Cardiac muscle cell (in vitro differentiated cells and primary cell): Measurements from ENCODE around the gene PKHD1. TPM values are rescaled to one million over a fixed set of nuclear protein-coding genes. Genes with fewer than 3 reads are reported as not detected.
"Not testable (repeated sequence)": the region's sequence is repeated elsewhere in the genome, so short reads cannot be mapped to it uniquely, and the experiment has no call there.

Experiments used
- DNase-seq, 2 donors: peaks; one replicate each; pipeline versions ENCODE4 v3.0.0 to v3.0.0-alpha.2; 2010 to 2017; ENCODE audit warnings: low read depth in 1 of 2, low spot score in 1 of 2
- H3K27ac ChIP-seq: fragments of 200-600 bp; sonication (generic); 2 replicates; pipeline ENCODE4 v1.5.1; 2016
- H3K27me3 ChIP-seq: fragments of 200-600 bp; sonication (generic); 2 replicates; pipeline ENCODE4 v1.6.0; 2016; ENCODE audit warnings: control low read depth
- H3K36me3 ChIP-seq: fragments of 200-600 bp; sonication (generic); 2 replicates; pipeline ENCODE4 v1.5.1; 2016; ENCODE audit warnings: control low read depth
- H3K4me1 ChIP-seq: fragments of 200-600 bp; sonication (generic); 2 replicates; pipeline ENCODE4 v1.8.1; 2017; ENCODE audit warnings: low read depth, mild to moderate bottlenecking, mixed run types
- H3K4me3 ChIP-seq: fragments of 200-600 bp; sonication (generic); 2 replicates; pipeline ENCODE4 v1.5.1; 2016; ENCODE audit warnings: mild to moderate bottlenecking
- H3K9me3 ChIP-seq: fragments of 200-600 bp; sonication (generic); 2 replicates; pipeline ENCODE4 v1.5.1; 2017; ENCODE audit warnings: low read depth, mild to moderate bottlenecking, control low read depth
- polyA plus RNA-seq: library from polyadenylated mRNA; unstranded; fragments of >200 nt; fragmentation: Nextera tagmentation; extraction: Ambion mirVana; gene quantifications from 2 replicates; pipeline ENCODE4 v1.2.1, GENCODE V29; 2016
- total RNA-seq: library from RNA; depleted of rRNA; stranded (reverse); fragments of >200 nt; gene quantifications from 2 replicates; pipeline ENCODE4 v1.2.3, GENCODE V29; 2016
- TF ChIP-seq, protein P1 (sequence below): IDR thresholded peaks from 2 replicates; pipeline ENCODE4 v1.5.1; 2012; ENCODE audit warnings: low read depth, mild to moderate bottlenecking, low read length

The PKHD1 gene
- total and polyA plus RNA-seq, 2 experiments from 2014 or later, result not detected

DNA sequence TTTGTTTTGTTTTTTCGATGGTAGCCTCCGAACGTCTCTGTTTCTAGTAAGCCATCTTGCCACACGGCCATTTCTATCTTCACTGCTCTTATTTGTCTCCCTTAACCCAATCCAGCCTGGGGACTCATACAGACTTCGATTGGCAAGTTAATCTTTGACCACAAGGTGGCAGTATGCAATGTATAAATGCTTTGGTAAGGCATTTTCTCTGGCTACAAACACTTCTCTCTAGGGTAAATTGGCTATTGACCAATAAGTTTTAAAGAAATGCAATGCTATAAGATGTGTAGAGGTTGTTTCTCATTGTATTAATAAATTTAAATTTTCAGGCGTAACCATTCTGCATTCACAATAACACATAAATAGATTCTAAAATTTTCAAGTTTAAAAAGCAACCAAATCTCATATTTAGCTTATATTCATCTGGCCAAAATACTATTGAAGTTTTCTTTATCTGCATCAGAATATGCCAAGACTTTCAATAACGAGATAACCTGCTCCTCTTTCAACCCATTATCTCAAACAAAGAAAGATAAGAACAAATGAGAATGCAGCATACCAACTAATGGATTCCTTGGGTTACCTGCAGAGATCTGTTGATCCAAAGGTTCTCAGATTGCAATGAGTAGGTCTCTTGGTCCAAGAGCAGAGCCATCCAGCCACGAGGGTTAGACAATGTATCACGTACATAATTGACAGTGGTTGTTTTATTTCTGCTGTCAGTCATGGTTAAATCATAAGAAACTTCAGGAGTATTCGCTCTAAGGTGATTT lies 231.9 kb downstream of the PKHD1 start:
- no peaks in the 10 kb centered on the region for H3K27me3 ChIP-seq
- H3K4me1 ChIP-seq, result no peaks in the 10 kb centered on the region
- no peaks in the 10 kb centered on the region for H3K9me3 ChIP-seq
- peak; percentile 63 to 85 for DNase-seq
- no peak overlapping the region for H3K27ac ChIP-seq
- TF ChIP-seq, protein P1, sequence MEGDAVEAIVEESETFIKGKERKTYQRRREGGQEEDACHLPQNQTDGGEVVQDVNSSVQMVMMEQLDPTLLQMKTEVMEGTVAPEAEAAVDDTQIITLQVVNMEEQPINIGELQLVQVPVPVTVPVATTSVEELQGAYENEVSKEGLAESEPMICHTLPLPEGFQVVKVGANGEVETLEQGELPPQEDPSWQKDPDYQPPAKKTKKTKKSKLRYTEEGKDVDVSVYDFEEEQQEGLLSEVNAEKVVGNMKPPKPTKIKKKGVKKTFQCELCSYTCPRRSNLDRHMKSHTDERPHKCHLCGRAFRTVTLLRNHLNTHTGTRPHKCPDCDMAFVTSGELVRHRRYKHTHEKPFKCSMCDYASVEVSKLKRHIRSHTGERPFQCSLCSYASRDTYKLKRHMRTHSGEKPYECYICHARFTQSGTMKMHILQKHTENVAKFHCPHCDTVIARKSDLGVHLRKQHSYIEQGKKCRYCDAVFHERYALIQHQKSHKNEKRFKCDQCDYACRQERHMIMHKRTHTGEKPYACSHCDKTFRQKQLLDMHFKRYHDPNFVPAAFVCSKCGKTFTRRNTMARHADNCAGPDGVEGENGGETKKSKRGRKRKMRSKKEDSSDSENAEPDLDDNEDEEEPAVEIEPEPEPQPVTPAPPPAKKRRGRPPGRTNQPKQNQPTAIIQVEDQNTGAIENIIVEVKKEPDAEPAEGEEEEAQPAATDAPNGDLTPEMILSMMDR, result peak; percentile 59
- H3K4me3 ChIP-seq, result no peak overlapping the region
- H3K36me3 ChIP-seq, result no peaks in the 10 kb centered on the region

DNA sequence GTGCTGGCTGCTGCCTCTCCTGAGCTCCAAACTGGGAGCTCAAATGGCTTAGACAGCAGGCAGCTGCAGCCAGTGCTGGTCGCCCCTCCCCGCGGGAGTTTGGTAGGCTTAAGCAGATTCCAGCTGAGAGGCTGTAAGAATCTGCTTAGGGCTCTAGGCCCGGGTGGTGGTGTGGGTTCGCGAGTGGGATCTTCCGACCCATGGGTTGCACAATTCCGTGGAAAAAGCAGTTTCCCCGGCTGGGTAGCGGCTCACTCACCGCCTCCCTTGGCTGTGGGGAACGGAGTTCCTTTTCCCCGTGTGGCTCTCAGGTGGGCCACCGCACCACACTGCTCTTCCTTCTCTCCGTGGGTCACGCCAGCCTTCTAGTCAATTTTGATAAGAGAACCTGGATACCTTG lies 232.5 kb downstream of the PKHD1 start:
- no peak for DNase-seq
- Histone ChIP-seq H3K27me3 (no peaks in the 10 kb centered on the region), H3K4me1 (no peaks in the 10 kb centered on the region), H3K9me3 (no peaks in the 10 kb centered on the region), H3K27ac (no peak overlapping the region), H3K36me3 (no peaks in the 10 kb centered on the region), H3K4me3 (no peak overlapping the region)
- TF ChIP-seq, protein P1, result no peak

DNA sequence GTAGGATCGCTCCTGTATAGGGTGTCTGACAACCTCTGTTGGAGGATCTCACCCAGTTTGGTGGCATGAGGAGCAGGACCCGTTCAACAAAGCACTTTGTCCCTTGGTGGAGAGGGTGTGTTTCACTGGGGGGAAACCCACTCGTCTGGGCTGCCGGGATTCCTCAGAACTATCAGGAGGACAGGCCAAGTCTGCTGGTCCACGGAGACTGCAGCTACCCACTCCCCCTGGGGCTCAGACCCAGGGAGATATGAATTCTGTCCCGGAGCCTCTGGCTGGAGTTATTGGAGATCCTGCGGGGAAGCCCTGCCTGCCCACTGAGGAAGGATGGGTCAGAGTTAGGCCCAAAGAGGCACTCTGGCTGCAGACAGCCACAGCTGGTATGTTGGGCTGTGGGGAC lies 233.1 kb downstream of the PKHD1 start:
- H3K4me3 ChIP-seq, result no peak overlapping the region
- TF ChIP-seq, protein P1, result no peak
- no peaks in the 10 kb centered on the region for H3K9me3 ChIP-seq
- H3K27me3 ChIP-seq, result no peaks in the 10 kb centered on the region
- H3K27ac ChIP-seq, result no peak overlapping the region
- H3K4me1 ChIP-seq, result no peaks in the 10 kb centered on the region
- no peak for DNase-seq
- no peaks in the 10 kb centered on the region for H3K36me3 ChIP-seq

DNA sequence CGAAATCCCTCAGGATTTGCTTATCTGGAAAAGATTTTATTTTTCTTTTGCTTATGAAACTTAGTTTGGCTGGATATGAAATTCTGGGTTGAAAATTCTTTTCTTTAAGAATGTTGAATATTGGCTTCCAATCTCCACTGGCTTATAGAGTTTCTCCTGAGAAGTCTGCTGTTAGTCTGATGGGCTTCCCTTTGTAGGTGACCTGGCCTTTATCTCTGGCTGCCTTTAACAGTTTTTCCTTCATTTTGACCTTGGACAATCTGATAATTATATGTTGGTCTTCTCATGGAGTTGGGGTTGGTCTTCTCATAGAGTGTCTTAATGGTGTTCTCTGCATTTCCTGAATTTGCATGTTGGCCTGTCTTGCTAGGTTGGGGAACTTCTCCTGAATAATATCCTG lies 234.3 kb downstream of the PKHD1 start:
- H3K9me3 ChIP-seq, H3K4me1 ChIP-seq, DNase-seq, H3K4me3 ChIP-seq, H3K27ac ChIP-seq, H3K27me3 ChIP-seq, H3K36me3 ChIP-seq: not testable (repeated sequence)

DNA sequence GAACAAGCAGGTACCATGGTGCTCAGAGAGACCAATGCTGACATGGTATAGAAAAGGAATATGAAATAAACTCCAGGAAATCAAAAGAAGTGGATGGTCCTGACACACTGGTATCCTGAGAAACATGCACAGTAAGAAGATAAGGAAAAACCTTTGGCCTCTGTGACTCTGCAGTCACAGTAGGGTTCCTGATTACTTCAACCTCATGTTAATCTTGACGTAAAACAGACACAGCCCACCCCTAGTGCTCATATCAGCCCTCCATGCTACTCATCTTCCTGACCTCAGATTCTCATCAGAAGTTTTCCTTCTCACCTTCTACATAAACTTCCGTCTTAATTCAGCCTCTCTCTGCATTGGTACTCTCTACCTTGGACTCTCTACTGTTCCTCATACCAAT lies 240.9 kb downstream of the PKHD1 start:
- H3K27ac ChIP-seq, result no peak overlapping the region
- no peak for DNase-seq

DNA sequence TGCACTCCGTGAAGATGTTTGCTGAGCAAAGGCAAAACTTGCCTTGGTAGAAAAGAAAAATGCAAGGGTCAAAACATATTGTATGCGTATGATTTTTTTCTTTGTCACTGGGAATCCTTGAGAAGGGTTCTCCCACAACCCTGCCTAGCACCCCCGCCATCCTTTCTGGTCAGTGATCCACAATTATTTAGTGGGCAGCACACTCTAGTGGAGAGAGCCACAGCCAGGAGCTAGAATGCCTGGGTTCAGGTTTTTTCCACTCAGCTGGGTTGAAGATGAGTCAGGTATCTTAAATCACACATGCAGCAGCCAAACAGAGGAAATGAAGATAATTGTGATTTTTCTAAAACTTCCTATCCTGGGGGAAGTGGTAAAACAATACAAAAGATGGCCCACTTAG lies 243.1 kb downstream of the PKHD1 start:
- Histone ChIP-seq H3K4me3 (no peak overlapping the region), H3K4me1 (peaks cover 22% of the 10 kb centered on the region), H3K27me3 (no peaks in the 10 kb centered on the region), H3K9me3 (no peaks in the 10 kb centered on the region), H3K27ac (no peak overlapping the region), H3K36me3 (no peaks in the 10 kb centered on the region)
- TF ChIP-seq, protein P1, result no peak
- DNase-seq, result peak in 1 of 2 donors; percentile 38

More for the DNA sequence above, 240.9 kb downstream of the PKHD1 start:
- Histone ChIP-seq H3K4me1 (peaks cover 16% of the 10 kb centered on the region), H3K9me3 (no peaks in the 10 kb centered on the region), H3K4me3 (no peak overlapping the region), H3K36me3 (no peaks in the 10 kb centered on the region), H3K27me3 (no peaks in the 10 kb centered on the region)
- TF ChIP-seq, protein P1, result no peak
